Central memory CD4-positive, alpha-beta T cell (primary cell): ENCODE results near the gene CAPN9.
"Not testable (repeated sequence)": the region's sequence is repeated elsewhere in the genome, so short reads cannot be mapped to it uniquely, and the experiment has no call there.

Experiments used
- DNase-seq: peaks from one replicate; pipeline ENCODE4 v3.0.0; 2022

Gene CAPN9

GRCh38 chr1:230747890-230748800, 957 bp downstream of the CAPN9 start:
- no peak for DNase-seq

DNA sequence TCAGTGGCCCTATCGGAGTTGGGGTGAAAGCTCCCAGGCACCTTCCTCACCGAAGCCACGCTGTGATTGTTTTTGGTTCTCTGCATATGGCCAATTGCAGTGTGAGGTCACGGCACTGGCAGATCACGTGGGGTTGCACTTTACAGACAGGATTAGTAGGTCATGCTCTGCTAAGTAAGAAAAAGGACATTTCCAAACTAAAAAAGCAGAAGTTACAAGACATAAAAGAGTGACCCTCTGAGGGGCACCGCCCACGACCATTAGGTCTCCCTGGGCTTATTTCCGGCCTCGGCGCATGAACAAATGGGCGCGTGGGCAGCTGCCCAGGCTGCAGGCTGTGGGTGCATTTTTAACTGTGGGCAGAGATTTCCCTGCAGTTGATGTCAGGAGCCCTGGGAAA, 2.0 kb downstream of the CAPN9 start:
- no peak for DNase-seq

DNA sequence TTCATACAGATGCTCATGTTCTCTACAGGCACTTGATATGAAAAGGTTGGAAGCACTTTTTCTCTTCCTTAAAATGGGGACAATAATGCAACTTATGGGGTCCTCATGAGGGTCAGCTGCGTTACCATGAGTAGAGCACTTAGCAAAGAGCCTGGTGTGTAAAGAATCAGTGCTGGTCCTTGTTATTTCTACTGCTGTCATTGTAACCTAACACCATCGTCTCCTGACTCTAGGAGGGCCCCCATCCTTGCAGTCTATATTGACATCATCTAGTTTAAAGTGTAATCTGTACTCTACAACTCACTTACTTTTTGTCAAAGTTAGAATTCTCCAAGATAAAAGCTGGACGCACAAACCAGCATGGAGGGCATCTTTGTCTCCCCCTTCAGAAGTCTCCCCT, 2.4 kb downstream of the CAPN9 start:
- no peak for DNase-seq

DNA sequence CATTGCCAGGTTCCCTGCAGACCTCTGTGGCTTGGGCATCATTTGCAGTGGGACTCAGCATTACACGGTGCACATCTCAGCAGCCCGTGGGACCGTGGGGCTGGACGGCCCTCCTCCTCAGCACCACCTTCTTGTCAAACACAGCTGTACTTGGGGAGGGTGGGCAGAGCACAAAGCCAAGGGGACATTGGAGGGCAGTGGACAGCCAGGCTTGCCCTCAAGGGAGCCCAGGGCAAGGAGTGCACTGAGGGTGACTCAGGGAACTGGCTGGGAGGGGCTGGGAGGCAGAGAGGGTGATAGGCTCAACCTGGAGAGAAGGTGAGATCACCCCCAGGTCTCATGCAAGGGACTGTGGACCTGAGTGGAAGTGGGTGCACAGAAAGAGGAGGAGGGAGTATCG, 3.4 kb downstream of the CAPN9 start:
- DNase-seq, result no peak

- no peak for DNase-seq
Measured at GRCh38 chr1:230750986-230751625, 3.9 kb downstream of the CAPN9 start.

GRCh38 chr1:230752407-230752806, 5.2 kb downstream of the CAPN9 start:
- DNase-seq, result no peak

DNA sequence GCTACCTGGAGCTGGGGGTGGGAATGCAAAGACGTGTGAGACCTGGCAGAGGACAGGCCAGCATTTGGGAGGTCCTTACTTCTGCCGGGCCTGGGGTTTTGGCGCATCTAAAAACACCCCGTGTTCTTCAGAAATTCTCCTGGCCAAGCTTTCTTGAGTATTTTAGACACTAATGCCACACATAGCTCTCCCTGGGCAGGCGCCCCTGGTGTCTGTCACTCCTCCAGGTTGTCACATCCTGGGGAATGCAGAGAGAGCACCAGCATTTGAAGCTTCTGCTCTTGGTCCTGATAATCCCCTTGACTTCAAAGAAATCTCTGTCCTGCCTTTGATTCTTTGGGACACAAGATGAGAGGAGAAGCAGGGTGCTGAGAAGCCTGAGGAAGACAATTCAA, 6.0 kb downstream of the CAPN9 start:
- DNase-seq, result no peak

DNA sequence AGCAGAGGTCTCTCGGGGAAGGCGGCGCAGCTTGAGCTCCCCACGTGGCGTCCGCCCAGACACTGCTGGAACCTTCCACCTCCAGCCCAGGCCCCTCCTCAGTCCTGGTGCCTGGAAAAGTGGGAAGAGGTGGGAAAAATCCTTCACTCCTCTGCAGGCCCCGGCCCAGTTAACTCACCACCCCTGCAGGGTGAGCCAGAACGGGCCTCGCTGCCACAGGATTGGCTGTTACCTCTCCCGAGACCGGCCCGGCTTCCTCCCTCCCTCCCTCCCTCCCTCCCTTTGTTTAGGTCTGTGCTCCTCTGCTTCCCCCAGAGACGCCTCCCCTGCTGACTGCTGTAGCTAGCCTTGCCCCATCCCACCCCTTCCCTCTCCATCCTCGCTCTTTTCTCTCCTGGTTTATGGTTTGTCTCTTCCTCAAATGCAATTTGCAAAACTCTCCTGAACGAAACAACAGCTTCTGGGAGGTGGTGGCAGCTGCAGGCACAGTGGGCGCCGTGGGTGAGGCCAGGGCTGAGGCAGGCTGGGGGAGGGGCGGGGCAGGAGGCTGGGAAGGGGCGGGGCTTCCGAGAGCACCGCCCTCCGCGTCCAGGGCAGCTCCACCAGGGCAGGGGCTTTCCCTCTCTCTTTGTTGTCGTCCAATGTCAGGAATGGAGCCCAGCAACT, 6.5 kb downstream of the CAPN9 start:
- DNase-seq, result no peak

DNA sequence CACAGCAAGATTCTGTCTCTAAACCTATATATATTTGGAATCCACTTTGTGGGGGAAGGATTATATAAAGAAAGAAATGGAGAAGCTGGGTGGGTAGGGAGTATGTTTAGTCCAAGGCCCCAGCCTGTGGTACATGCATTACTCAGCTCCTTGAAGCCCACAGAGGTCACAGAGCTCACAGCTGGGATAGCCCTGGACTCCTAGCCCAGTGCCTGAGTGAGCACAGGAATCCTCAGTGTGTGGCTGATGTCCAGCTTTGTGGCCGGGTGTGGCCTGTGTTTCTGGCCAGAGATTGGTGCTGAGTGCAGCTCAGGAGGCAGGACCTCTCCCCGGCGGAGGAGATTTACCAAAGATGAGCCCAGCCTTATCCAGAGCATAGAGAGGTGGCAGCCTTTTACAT, 7.6 kb downstream of the CAPN9 start:
- DNase-seq, result no peak

DNA sequence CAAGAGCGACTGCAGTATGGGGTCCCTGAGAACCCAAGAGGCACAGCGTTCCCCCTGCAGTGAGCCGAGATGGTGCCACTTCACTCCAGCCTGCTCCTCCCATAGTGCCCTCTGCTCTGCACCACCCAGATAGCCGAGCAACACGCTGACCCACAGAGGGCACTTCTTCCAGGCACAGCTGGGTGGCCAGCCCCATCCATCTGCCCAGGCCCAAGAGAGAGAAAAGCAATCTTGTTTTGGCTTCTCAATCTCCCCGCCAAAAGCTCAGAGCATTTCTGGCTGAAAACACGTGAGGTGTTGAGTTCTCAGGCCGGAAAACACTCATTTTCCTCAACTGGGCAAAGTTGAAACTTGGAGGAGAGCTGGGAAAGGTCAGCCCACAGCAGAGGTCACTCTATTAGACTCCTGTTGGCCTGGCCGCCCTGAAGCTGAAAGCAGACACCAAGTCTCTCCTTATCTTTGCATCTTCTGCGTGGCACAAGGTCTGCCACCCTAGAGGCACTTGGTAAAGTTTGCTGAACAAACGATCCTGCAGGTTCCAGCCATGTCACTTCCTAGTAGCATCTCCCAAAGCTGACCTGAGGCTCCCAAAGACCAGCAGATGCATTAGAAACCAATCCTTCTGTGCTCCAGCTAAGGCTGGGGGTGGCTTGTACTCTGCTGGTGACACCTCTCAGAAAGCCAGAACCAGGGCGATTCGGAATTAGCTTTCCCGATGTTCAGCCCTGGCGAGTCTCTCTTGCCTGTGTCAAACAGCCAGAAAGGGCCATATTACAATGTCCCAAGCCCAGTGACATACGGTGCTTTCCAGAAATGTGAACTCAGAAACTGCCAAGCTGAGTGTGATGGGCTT, 10.9 kb downstream of the CAPN9 start:
- no peak for DNase-seq

DNA sequence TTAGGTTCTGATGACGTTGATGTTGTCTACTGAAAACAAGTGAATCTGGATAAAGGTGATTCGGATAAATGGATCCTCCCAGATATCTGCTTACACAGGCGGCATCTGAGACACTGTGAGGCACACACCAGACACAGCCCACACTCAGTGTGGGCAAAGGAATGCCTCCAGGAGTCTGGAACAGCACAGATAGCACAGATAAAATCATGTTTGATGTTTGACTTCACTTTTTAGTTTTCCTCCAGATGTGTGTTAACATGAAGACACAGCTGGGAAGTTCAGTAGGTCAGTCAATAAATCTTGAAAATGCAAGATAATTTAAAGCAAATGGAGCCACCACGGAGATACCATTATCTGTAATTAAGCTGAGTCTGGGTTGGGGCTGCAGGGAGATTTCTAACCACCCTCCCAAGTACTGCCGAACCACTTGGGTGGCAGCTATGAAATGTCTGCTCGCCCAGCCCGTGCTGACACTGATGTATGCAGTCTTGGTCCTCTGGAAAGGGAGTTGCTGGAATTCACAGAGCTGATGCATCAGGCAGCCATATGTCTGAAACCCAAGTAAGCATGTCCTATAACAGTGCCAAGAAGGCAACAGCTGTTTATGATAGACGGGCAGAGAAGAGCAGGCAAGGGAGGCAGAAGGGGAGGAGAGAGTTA, 11.7 kb downstream of the CAPN9 start:
- no peak for DNase-seq

- no peak for DNase-seq
Measured at GRCh38 chr1:230759369-230760065, 12.3 kb downstream of the CAPN9 start.

GRCh38 chr1:230760360-230760827, 13.2 kb downstream of the CAPN9 start:
- DNase-seq, result no peak

DNA sequence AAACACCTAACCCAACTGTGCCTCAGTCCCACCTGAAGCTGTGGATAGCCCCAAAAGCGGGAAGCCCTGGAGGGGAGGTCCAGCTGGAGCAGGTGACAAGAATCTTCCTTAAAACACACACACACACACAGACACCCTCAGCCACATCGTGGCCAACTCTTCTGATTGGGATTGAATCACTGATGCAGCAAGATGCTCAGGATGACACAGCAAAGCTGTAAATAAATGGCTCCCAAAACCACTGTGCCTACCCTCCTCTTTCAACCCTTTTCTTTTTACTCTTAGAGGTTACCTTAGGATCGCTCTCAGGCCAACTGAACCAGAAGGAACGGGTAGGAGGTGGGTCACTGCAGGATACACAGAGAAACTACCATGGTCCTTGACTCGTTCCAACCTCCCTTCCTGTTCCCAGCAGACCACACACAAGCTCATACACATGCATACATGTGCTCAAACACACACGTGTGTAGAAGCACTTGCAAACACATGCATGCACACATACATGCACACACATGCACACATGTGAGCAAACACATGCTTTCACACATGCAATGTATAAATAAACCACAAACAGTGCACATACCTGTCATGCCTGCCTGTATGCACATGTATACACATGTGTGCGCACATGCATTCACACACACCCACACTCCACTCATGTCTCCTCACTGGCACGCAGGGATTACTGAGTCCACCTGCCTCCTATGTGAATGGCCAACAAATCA, 14.4 kb downstream of the CAPN9 start:
- no peak for DNase-seq

DNA sequence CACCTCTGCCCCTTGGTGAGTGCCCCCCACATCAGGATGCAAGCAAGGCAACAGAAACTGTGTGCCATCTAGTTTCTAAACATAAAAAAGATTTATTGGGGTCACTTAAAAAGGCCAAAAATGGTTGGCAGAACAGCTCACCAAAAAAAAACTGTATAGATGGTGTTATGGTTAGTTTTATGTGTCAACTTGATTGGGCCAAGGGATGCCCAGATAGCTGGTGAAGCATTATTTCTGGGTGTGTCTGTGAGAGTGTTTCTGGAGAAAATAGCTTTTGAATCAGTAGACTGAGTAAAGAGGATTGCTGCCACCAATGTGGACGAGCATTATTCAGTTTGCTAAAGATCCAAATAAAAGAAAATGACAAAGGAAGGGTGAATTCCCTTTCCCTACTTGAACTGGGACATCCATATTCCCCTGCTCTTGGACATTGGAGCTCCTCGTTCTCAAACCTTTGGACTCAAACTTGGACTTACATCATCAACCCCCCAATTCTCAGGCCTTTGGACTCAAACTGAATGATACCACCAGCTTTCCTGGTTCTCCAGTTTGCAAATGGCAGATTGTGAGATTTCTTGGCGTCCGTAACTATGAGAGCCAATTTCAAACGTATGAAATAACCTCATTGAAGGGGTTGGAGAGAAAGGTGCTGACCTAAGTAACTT, 16.9 kb downstream of the CAPN9 start:
- no peak for DNase-seq

- no peak for DNase-seq
Measured at GRCh38 chr1:230766318-230766717, 19.1 kb downstream of the CAPN9 start.

- not testable (repeated sequence) for DNase-seq
Measured at GRCh38 chr1:230767859-230768612, 20.8 kb downstream of the CAPN9 start.

- no peak for DNase-seq
Measured at GRCh38 chr1:230768903-230769570, 21.8 kb downstream of the CAPN9 start.

DNA sequence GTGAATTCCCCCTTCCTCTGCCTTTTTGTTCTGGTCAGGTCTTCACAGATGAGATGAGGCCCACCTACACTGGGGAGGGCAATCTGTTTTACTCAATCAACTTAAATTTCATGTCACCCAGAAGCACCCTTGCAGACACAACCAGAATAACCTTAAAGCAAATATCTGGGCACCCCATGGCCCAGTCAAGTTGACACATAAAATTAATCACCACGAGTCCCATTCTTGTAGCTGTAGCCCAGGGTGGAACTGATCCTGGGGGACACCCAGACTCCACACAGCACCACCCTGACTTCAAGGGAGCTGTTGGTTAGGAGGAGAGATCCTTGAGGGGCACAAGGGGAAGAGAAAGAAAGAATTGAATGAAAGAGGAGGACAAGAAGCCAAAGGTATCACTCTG, 23.1 kb downstream of the CAPN9 start:
- no peak for DNase-seq
